Measurements from ENCODE around the gene ZNF792. TPM values are rescaled to one million over a fixed set of nuclear protein-coding genes. Genes with fewer than 3 reads are reported as not detected.
"Not testable (repeated sequence)": the region's sequence is repeated elsewhere in the genome, so short reads cannot be mapped to it uniquely, and the experiment has no call there.

ZNF792 gene
- total RNA-seq, 4 donors from 2014 or later = 7.5 to 13.2 (median 9.3) TPM

- Histone ChIP-seq H3K4me1 (peaks cover 15 to 29% of the 10 kb centered on the region in 2 donors), H3K4me3 (replicated peaks in 1 of 3) (no peak overlapping the region), H3K27me3 (no peaks in the 10 kb centered on the region), H3K36me3 (no peaks in the 10 kb centered on the region), H3K27ac (peak overlapping the region in 2 of 3 donors; percentile 51 to 53), H3K9me3 (no peaks in the 10 kb centered on the region)
- 93 to 95% methylated on average over 8 of the region's 8 CpGs for WGBS, 2 donors
- DNase-seq = no peak
- intact Hi-C loops (cut with DNase I) = no loop called here
- TF ChIP-seq, protein P1, sequence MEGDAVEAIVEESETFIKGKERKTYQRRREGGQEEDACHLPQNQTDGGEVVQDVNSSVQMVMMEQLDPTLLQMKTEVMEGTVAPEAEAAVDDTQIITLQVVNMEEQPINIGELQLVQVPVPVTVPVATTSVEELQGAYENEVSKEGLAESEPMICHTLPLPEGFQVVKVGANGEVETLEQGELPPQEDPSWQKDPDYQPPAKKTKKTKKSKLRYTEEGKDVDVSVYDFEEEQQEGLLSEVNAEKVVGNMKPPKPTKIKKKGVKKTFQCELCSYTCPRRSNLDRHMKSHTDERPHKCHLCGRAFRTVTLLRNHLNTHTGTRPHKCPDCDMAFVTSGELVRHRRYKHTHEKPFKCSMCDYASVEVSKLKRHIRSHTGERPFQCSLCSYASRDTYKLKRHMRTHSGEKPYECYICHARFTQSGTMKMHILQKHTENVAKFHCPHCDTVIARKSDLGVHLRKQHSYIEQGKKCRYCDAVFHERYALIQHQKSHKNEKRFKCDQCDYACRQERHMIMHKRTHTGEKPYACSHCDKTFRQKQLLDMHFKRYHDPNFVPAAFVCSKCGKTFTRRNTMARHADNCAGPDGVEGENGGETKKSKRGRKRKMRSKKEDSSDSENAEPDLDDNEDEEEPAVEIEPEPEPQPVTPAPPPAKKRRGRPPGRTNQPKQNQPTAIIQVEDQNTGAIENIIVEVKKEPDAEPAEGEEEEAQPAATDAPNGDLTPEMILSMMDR (IDR thresholded peaks at IDR 0.05) = no peak
- no peak for TF ChIP-seq POLR2A (IDR thresholded peaks at IDR 0.05)
Measured at GRCh38 chr19:34995551-34995950, 31.5 kb upstream of the ZNF792 start.

- no peak overlapping the region for H3K4me3 ChIP-seq (replicated peaks in 1 of 3)
- intact Hi-C loops (cut with DNase I) = no loop called here
- H3K27me3 ChIP-seq = no peaks in the 10 kb centered on the region
- peak overlapping the region; percentile 3 to 53 (median 51) for H3K27ac ChIP-seq
- WGBS, 2 donors = 67 to 90% methylated on average over 15 of the region's 17 CpGs
- H3K4me1 ChIP-seq = peaks cover 14 to 29% of the 10 kb centered on the region in 2 donors
- no peaks in the 10 kb centered on the region for H3K9me3 ChIP-seq
- no peaks in the 10 kb centered on the region for H3K36me3 ChIP-seq
- DNase-seq = no peak
- TF ChIP-seq, protein P1 (IDR thresholded peaks at IDR 0.05) = no peak
- TF ChIP-seq POLR2A (IDR thresholded peaks at IDR 0.05) = no peak
Measured at GRCh38 chr19:34994643-34995541, 30.9 kb upstream of the ZNF792 start.

DNA sequence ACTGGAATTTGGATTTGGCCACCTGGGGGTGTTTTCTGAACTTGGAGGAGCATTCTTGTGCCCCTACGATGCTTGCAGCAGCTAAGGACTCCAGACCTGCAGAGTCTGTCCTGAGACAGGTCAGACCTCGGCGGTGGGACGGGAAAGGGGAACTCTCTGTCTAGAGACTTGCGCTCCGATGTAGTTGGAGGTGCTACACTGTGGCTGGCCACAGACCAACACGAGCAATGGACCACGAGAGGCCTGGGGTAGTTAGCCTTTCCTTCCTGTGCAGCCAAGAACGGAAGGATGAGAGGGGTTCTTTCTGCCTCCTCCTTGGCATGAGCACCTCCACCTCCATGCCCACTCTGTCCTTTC is 30.2 kb upstream of the ZNF792 start:
- Histone ChIP-seq H3K36me3 (no peaks in the 10 kb centered on the region), H3K27ac (peak overlapping the region in 2 of 3 donors; percentile 51 to 53), H3K9me3 (no peaks in the 10 kb centered on the region), H3K4me1 (peaks cover 8 to 25% of the 10 kb centered on the region in 2 donors), H3K4me3 (replicated peaks in 1 of 3) (no peak overlapping the region), H3K27me3 (no peaks in the 10 kb centered on the region)
- TF ChIP-seq, protein P1 (IDR thresholded peaks at IDR 0.05) = no peak
- TF ChIP-seq POLR2A (IDR thresholded peaks at IDR 0.05) = no peak
- no peak for DNase-seq
- intact Hi-C loops (cut with DNase I) = no loop called here
- 86 to 91% methylated on average over 9 of the region's 9 CpGs for WGBS, 2 donors

DNA sequence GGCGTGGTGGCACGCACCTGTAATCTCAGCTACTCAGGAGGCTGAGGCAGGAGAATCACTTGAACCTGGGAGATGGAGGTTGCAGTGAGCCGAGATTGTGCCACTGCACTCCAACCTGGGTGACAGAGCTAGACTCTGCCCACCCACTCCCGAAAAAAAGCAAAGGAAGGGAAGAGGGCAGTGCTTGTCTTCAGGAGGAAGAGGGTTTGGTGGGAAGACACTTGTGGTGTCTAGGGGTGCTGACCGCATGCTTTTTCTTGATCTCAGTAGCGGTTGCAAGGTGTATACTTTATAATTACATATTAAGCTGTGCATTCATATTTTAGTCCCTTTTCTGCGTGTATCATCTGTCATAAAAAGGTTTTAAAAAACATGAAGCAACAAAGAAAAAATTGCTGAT is 28.6 kb upstream of the ZNF792 start:
- peaks cover 0 to 11% of the 10 kb centered on the region in 2 donors for H3K4me1 ChIP-seq
- H3K36me3 ChIP-seq; intact Hi-C loops (cut with DNase I); H3K9me3 ChIP-seq; H3K27ac ChIP-seq; H3K27me3 ChIP-seq; H3K4me3 ChIP-seq (replicated peaks in 1 of 3); DNase-seq: not testable (repeated sequence)
- 82 to 92% methylated on average over 7 of the region's 7 CpGs for WGBS, 2 donors

DNA sequence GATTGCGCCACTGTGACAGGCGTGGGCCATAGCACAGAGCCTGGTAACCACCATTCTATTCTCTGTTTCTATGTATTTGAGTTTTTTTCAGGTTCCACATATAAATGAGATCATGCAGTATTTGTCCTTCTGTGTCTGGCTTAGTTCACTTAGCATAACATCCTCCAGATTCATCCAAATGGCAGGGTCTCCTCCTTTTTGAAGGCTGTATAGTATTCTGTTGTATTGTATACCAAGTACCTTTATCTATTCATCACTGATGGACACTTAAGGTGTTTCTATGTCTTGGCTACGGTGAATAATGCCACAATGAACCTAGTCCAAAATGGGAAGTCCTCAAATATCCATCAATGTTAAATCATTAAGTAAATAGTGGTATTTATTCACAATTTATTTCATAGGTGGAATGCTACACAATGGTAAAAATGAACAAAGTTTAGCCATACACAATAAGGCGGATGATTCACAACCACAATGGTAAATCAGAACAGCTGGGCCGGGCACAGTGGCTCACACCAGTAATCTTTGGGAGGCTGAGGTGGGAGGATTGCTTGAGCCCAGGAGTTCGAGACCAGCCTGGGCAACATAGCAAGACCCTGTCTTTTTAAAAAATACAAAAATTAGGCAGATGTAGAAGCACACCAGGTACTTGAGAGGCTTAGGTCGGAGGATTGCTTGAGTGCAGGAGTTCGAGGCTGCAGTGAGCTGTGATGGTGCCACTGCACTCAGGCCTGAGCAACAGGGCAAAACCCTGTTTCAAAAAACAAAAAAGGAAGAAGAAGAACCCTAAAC is 27.7 kb upstream of the ZNF792 start:
- no peak for DNase-seq
- Histone ChIP-seq H3K4me3 (replicated peaks in 1 of 3) (no peak overlapping the region), H3K36me3 (no peaks in the 10 kb centered on the region), H3K9me3 (no peaks in the 10 kb centered on the region), H3K4me1 (peaks cover 0 to 11% of the 10 kb centered on the region in 2 donors), H3K27me3 (no peaks in the 10 kb centered on the region), H3K27ac (no peak overlapping the region)
- WGBS, 2 donors = 88 to 95% methylated on average over 8 of the region's 8 CpGs
- intact Hi-C loops (cut with DNase I) = no loop called here
- TF ChIP-seq, protein P1 (IDR thresholded peaks at IDR 0.05) = no peak
- no peak for TF ChIP-seq POLR2A (IDR thresholded peaks at IDR 0.05)

Measured in thyroid gland (tissue), 4 donors.